Heart left ventricle (tissue), 13 donors: ENCODE data around the gene PCSK5.

Experiments
- POLR2A ChIP-seq, 2 donors: fragments of 450-650 bp; IDR thresholded peaks; one replicate each; pipeline ENCODE4 v1.6.1; 2017; ENCODE audit warnings: antibody characterized with exemption in 2 of 2, mild to moderate bottlenecking in 2 of 2, moderate library complexity in 2 of 2
- TF ChIP-seq, protein P1 (sequence below), 12 donors: fragments of 200-600 bp; sonication (generic) in 4 of 12; IDR thresholded peaks; one replicate each; pipeline versions ENCODE4 v1.5.0 to v1.8.0; 2018 to 2022; ENCODE audit warnings: antibody characterized with exemption in 12 of 12, mild to moderate bottlenecking in 5 of 12
- donor health status: ischemic (EF 13 %, LVEDD 7.1; RV severe dilation, severe dysfunction).
- donor health status: DM: no; HTN: yes; CAD: no.
- donor health status: DM: no; HTN: no; CAD: no.
- donor health status: ischemic (EF 25% LVEDD 6.9; RV normal size, moderate dysfunction).
- donor health status: ischemic (EF 25% LVEDD 5.7; RV mildly dilated, moderate dysfunction).
- donor health status: ischemic (EF 35%, LVEDD 5.7; RV mildly dilated, moderate dysfunction).
- donor health status: nonischemic (EF 11% LVEDD 7.7; RV severe dilation, severe dysfunction).
- donor health status: DM: yes; HTN: yes; CAD: no.
- donor health status: PGD.
- donor health status: ischemic (EF 29% LVEDD 5.4; RV normal size, mild dysfunction).
- donor health status: nonischemic (EF 23%, LVEDD 6.1; RV moderate dilation, normal function).

DNA sequence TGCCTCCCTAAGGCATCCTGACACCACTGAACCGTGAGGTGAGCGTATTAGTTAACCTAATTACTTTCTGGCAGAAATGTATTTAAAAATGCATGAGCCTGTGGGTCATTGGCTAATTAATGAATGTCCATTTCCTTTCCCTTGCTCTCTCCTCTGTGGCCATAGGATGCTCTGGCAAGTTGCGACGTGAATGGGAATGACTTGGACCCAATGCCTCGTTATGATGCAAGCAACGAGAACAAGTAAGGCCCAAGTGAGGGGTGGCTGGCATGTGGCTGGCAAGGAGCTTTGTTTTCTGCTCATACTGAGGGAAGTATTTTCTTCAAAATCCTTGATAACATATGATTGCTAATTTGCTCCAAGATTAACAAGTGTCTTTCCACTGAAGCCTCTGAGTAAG is 136.3 kb downstream of the PCSK5 start:
- TF ChIP-seq, protein P1, sequence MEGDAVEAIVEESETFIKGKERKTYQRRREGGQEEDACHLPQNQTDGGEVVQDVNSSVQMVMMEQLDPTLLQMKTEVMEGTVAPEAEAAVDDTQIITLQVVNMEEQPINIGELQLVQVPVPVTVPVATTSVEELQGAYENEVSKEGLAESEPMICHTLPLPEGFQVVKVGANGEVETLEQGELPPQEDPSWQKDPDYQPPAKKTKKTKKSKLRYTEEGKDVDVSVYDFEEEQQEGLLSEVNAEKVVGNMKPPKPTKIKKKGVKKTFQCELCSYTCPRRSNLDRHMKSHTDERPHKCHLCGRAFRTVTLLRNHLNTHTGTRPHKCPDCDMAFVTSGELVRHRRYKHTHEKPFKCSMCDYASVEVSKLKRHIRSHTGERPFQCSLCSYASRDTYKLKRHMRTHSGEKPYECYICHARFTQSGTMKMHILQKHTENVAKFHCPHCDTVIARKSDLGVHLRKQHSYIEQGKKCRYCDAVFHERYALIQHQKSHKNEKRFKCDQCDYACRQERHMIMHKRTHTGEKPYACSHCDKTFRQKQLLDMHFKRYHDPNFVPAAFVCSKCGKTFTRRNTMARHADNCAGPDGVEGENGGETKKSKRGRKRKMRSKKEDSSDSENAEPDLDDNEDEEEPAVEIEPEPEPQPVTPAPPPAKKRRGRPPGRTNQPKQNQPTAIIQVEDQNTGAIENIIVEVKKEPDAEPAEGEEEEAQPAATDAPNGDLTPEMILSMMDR (IDR thresholded peaks at IDR 0.05): no peak
- TF ChIP-seq POLR2A (IDR thresholded peaks at IDR 0.05): no peak
